ENCODE measurements around the gene CCL23.

DNA sequence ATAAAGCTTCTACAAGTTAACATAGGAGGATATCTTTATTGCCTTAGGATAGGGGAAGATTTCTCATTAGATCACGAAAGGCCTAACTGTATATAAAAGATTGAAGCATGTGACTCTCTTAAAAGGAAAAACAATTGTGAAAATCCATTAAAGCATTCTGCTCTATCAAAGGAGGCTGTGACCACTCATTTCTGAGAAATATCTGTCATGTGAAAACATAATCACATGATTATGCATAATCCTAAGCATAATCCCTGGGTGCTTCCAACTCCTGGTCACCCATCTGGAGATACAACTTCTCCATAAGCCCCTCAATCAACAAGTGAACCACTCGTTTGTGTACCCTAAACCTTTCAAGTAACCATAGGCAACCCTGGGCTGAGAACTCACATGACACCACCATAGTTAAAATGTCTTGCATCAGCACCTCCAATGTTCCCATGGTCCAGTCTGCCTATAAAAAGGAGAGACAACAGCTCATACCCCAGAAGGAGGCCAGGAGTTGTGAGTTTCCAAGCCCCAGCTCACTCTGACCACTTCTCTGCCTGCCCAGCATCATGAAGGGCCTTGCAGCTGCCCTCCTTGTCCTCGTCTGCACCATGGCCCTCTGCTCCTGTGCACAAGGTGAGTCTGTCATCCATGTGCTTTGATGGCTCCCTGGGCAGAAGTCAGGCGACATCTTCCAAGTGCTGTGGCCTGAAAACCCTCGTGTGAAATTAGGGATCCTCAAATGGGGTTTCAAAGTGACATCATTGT, 46.2 kb upstream of the CCL23 start, which contains the start of gene CCL18:
- no peak for TF ChIP-seq POLR2A (IDR thresholded peaks at IDR 0.05)
- no peak for TF ChIP-seq POLR2AphosphoS5 (IDR thresholded peaks at IDR 0.05)
- TF ChIP-seq, protein P1, sequence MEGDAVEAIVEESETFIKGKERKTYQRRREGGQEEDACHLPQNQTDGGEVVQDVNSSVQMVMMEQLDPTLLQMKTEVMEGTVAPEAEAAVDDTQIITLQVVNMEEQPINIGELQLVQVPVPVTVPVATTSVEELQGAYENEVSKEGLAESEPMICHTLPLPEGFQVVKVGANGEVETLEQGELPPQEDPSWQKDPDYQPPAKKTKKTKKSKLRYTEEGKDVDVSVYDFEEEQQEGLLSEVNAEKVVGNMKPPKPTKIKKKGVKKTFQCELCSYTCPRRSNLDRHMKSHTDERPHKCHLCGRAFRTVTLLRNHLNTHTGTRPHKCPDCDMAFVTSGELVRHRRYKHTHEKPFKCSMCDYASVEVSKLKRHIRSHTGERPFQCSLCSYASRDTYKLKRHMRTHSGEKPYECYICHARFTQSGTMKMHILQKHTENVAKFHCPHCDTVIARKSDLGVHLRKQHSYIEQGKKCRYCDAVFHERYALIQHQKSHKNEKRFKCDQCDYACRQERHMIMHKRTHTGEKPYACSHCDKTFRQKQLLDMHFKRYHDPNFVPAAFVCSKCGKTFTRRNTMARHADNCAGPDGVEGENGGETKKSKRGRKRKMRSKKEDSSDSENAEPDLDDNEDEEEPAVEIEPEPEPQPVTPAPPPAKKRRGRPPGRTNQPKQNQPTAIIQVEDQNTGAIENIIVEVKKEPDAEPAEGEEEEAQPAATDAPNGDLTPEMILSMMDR (IDR thresholded peaks at IDR 0.05): no peak

All from stomach (tissue), 4 donors.